ENCODE measurements around the gene FARSB.
"Not testable (repeated sequence)": the region's sequence is repeated elsewhere in the genome, so short reads cannot be mapped to it uniquely, and the experiment has no call there.

FARSB gene

DNA sequence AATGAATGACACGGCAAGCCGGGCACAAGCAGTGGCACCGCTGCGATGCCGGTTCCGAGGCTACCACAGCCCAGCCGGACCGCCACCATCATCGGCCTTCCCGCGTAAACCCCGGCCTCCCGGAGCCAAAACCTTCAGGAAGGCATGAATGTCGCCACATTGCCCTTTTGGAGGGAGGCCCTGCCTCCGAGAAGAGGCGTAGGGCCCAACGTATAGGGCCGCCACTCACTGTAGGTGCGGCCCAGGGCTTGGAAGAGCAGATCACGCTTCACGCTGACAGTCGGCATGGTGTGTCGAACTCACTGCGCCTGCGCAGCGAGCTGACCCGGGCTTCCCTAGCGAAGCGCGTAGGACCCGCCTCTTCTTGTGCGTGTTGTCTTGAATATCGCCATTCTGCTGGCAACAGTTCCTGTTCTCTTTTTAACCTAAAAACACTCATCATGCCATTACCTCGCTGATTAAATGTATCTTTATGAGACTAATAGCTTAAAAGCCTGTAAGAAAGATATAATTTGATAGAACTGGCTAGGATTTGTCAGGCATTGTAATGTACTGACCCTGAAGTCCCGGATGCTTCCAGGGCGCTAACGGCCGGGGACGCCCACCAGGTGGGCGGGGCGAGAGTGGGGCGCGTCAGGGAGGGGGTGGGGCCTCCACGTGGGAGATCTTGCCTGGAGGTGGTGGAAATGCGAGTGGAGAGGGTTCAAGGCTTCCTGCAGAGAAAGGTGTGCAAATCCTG lies at the start of gene FARSB:
TSS of gene FARSB (minus strand) at position 306 of the 739 bp plus-strand sequence. CDS start at position 287, 19 bp downstream.
- DNase-seq (ENCODE audit: low spot score), result peak; percentile 96

DNA sequence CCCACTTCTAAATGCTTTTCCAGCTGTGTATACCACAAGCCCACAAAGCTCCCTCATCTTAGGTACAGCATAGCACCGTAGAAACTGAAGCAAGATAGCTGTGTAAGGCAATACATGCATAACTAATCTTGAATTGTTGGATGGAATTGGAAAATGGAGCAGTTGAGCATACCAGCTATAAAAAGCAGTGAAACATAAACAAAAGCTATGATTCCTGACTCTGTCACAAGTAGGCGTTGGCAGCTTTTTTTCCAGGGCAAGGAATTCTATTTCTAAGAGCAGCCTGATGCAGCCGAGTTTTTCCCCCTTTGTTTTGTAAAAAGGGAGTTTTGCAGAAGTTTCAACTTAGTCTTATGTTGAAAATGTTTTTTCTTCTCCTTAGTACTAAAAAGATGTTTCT lies 48.0 kb upstream of the FARSB start:
- no peak for DNase-seq (ENCODE audit: low spot score)

DNA sequence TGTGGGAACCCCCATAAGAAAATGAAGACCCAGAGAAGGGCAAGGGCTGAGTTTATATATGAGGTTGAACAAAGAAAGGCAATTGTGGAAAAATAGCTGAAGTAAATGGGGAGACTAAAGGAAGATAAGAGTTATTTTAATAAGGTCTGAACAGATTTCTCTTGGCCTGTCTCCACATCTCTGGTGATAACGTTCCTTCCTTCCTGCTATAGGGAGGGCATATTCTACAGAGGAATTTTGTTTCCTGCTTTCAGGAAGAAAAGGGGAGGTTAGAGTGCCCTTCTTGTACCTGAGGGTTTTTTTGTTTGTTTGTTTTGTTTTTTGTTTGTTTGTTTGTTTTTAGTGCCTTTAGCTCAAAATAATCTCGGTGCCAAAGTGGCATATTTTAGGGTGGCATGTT lies 47.2 kb upstream of the FARSB start:
- DNase-seq (ENCODE audit: low spot score), result no peak

DNA sequence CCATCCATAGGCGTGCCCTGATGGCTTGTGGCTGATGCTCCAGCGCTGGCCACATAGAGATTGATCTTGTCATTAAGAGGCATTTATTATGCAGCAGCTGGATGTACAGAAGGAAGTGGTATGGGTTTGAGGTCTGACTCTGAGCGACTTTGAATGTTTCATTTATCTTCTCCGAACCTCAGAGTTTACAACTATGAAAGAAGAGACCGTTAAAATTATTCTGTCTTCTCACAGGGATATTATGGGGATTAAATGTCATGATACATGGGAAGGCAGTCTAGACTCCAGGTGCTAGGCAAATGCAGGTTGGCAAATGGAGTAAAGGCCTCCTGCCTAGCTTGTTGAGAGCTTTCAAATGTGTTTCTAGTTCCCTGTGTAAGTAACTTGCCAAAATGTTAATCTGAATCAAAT lies 45.8 kb upstream of the FARSB start:
- DNase-seq (ENCODE audit: low spot score), result no peak

DNA sequence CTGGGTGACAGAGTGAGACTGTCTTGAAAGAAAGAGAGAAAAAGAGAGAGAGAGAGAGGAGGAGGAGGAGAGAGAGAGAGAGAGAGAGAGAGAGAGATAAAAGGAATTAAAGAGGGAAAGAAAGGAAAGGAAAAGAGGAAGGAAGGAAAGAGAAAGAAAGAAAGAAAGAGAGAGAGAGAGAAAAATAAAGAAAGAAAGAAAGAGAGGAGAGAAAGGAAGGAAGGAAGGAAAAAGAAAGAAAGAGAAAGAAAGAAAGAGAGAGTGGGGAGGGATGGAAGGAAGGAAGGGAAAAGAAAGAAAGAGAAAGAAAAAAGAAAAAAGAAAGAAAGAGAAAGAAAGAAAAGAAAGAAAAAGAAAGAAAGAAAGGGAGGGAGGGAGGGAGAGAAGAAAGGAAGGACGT lies 45.3 kb upstream of the FARSB start:
- no peak for DNase-seq (ENCODE audit: low spot score)

DNA sequence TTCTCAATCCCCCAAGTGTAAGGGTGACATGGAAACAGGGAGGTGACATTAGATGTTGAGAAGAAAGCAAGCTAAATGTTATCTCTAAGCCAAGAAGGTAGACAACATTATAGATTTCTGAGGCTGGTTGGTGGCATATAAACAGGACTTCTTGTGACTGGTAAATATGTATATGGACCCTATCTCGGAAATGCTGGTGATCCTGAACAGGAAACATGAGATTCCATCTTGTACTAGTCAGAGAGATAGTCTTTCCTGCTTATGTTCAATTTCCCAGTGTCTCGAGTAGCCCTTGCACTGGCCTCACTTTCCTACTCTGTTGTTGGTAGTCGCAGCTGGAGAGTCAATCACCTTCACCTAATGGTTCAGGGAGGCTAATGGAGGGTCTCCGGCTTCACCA lies 42.4 kb upstream of the FARSB start:
- DNase-seq (ENCODE audit: low spot score), result no peak

DNA sequence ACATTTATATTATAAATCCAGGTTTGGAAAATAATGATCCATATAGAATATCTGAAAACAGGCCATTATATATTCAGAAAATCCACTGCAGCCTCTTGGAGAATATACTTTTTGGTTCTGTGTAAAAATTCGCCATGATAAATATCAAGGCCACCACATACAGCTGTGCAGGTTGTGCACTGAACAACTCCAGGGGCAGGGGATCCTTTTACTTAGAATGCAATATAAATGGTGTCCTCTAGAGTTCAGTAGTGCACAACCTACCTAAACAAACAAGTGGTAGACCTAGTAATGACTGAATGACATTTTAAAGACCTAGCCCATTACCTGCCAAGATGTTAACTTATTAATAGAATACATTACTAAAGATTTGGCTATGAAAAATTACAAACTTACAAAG lies 37.9 kb upstream of the FARSB start:
- DNase-seq (ENCODE audit: low spot score), result no peak

DNA sequence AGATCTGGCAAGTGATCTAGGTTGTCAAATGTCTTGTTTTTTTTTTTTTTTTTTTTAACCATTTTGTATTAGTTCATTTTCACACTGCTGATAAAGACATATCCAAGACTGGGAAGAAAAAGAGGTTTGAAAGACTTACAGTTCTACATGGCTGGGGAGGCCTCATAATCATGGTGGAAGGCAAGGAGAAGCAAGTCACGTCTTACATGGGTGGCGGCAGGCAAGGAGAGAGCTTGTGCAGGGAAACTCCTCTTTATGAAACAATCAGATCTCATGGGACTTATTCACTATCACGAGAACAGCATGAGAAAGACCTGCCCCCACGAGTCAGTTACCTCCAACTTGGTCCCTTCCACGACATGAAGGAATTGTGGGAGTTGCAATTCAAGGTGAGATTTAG lies 37.5 kb upstream of the FARSB start:
- not testable (repeated sequence) for DNase-seq (ENCODE audit: low spot score)

DNA sequence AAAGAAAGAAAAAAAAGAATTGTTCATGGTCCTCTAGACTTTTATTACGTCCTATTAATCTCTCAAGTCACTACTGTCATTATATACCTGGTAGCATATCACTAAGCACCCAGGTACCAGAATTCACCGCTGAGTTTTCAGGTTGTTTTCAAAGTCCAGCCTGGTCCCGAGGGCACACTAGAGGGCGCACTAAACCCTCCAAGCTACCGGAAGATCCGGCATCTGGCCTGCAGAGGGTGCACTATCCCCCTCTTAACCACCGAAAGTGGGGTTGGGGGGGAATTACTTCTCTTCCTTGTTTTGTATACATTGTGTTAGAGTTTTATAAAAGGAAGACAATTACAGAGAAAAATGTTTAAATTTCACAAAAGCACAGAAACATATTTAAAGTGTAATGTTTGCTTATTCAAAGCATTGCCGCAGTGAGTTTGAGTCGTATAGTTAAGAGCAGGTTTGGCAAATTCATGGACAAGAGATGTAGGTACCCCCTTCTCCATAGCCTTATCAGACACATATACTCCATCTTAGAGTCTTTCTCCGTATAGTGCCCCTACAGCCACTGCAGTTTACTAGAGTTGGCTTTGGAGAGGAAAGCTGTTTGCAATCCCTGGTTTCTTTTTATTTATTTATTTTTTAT lies 34.8 kb upstream of the FARSB start:
- DNase-seq (ENCODE audit: low spot score), result peak; percentile 71

DNA sequence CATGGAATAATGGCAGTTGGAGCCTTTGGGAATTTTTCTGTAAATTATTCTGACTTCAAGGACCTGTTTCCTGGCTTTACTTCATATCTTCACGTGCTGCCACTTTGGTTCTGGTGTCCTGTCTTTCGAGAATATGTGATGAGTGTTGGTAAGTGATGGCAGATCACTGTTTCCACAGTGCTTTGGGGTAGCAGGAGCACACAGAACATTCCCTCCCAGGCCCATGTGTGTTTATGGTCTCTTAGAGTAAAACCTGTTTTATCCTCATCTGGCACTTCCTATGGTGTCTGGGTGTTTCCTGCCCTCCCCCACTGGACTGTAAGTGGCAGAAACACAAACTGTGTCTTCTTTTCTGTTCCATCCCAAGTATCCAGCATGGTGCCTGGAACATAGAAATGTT lies 33.4 kb upstream of the FARSB start:
- no peak for DNase-seq (ENCODE audit: low spot score)

DNA sequence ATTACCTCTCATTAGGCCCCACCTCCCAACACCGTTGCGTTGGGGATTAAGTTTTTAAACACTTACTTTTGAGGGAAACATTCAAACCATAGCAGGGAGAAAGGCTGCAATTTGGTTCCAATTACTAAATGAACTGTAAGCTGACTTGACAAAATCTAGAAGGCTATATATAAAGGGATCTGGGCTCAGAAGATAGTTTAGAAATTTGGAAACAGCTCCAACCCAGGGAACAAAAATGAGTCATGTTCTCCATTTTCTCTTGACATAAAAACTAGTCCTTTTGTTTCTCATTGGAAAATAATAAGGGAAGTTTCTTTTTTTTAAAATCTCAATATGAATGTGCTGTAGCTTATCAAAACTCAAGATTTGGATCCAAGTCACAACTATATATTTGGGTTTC lies 33.0 kb upstream of the FARSB start:
- no peak for DNase-seq (ENCODE audit: low spot score)

DNA sequence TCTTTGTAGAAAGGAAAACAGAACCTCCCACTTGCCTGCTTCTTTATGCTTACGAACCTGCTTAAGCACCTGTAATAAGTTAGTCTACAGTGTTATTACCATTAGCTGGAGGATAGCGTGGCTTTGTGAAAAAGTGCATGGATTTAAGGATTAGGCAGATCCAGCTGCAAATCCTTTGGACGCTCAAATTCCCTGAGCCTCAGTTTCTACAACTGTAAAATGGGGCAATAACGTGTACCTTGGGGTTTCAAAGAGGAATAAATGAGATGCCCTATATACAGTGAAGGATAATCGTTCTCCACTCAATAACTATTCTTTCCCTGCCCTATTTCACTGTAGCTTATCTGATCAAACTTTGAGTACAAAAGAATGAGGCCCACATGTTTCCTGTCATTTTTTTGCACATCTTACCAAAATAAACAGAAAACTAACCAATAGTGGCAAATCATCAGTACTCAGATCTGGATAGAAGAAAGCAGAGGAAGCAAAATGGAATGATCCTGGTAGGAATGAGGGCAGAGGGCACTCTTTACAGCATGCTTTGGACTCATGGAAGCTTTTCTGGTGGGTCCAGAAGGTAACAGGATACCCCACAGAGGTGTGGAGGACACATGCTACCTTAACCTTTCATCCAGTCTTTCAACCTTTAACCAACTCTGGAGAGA lies 30.3 kb upstream of the FARSB start:
- no peak for DNase-seq (ENCODE audit: low spot score)

DNA sequence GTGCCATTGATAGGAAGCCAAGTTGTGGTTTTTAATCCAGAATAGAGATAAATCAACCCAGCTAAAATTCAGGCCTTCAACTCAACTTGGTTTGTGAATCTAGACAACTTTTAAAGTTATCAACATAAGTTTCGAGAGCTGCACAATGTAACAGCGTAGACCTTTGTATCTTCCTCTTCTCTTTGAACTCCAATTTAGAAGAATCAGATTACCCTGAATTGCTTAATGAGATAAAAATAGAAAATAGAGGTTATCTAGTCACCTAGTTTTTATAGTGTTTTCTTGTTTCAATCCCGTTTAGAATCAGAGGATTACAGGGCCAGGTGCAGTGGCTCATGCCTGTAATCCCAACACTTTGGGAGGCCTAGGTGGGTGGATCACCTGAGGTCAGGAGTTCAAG lies 27.9 kb upstream of the FARSB start:
- no peak for DNase-seq (ENCODE audit: low spot score)

DNA sequence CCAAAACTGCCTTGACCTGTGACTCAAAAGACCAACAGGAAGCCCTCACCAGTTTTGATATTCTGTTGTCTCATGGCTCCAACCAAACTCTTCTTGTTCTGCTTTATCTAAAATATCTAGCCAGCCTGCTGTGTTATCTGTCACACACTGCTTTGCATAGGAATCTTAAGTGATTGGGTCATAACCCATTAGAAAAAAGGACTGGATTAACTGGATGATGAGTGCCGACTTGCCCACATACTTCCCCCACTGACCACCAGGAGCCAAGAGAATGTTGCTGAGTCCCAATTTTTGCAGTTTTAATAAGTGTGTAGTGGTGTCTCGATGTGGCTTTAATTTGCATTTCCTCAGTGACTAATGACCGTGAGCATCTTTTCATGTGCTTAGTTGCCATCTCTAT lies 22.1 kb upstream of the FARSB start:
- no peak for DNase-seq (ENCODE audit: low spot score)

DNA sequence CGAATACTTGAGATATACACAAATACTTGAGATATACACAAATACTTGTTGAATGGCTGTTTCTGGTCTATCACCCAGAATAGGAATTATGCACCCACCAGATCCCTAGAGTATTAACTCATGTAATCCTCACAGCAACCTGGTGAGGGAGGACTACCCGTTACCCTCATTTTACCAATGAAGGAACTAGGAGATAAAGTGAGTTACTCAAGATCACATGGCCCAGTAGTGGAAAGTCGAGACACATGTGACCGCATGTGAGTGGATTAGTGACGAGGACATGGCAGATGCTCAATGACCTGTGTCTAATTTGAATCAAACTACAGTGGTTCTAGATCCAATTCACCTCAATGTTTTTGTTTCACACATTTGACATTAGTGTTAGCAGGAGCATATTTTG lies 18.0 kb upstream of the FARSB start:
- no peak for DNase-seq (ENCODE audit: low spot score)

DNA sequence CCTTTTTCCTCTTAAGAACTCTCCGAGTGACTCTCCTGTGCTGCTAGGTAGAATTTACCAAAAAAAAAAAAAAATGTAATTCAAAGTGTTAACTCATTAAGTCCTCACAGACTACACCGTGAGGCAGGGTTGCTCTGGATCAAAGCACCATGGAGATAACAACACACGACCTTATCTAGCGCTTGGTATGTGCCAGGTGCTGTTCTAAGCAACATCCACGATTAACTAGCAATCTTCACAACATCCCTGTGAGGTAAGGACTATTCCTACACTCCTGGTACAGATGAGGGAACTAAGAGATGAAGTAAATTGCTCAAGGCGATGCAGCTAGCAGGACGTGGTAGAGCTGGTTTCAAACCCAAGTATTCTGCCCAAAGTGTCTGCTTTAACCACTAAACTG lies 17.4 kb upstream of the FARSB start:
- no peak for DNase-seq (ENCODE audit: low spot score)

DNA sequence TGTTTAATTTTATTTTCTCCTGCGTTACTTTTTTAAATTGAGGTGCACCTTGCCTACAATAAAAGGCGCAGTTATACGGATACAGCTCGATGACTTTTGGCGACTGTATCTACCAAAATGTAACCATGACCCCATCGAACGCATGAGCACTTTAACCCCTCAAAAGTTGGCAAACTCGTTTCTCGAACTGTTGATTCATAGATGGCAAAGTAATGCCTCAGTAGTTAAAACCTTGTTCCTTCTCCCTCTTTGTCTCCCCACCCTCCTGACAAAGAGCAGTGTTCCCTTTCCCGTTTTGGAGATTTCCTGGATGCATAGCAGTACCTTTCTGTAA lies 16.1 kb upstream of the FARSB start:
- no peak for DNase-seq (ENCODE audit: low spot score)

DNA sequence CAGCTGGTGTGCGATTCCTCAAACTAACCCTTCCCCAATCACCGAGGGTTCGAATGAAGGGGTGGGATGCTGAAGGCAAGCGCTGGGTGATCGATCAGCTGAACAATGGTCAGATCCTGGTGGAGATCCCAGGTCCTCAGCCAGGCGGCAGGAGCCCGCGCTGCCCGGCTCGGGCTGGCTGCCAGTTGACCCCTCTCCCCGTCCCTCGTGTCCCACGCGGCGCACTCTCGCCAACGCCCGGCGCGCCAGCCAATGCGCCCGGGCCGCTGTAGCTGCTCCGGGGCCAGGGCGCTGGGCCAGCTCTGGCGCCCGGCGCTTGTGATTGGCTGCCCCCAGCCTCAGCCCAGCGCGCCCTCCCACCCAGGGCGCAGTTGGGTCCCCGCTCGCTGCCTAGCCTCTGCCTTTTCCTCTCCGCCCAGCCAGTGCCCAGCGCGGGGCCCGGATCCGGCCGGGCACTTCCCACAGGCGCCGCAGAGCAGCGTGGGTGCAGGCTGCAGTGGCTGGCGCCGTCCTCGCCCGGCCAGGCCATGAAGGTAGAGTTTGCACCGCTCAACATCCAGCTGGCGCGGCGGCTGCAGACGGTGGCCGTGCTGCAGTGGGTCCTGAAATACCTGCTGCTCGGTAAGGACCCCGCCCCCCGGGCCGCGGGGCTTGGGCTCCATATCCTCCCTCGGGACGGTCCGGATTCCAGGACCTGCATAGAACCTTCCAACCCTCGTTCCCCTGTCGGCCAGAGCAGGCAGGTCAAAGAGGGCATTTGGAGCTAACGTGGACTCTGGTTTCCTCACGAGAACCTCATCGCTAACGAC lies 15.6 kb upstream of the FARSB start, which contains the start of gene MOGAT1:
TSS of gene MOGAT1 (plus strand) at position 400 of the 809 bp plus-strand sequence. CDS start at position 528, 128 bp downstream.
- DNase-seq (ENCODE audit: low spot score), result no peak

DNA sequence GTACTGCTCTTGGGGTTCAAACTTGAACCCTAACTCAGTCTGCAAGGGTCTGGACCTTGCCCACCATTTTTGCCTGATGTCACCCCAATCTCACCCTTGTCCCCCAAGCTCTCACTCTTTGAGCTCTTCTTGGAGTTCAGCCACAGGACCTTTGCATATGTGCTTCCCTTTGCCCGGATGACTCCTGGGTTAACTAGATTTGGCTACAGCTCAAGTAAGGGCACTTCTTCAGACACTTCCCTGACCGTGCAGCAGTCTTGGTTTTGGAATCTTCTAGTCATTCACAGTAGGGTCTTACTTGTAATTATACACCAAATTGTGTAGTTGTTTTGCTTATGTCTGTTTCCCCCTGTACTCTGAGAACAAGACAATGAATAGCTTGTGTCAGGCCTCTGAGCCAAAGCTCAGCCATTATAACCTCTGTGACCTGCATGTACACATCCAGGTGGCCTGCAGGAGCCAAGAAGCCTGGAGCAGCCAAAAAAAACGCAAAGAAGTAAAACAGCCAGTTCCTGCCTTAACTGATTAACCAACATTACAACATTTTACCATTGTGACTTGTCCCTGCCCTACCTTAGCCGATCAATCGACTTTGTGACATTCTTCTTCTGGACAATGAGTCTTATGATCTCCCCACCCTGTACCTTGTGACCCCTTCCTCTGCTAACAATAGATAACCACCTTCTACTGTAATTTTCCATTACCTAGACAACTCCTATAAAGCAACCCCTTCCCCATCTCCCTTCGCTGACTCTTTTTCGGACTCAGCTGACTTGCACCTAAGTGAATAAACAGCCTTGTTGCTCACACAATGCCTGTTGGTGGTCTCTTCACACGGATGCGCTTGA lies 14.5 kb upstream of the FARSB start:
- no peak for DNase-seq (ENCODE audit: low spot score)

DNA sequence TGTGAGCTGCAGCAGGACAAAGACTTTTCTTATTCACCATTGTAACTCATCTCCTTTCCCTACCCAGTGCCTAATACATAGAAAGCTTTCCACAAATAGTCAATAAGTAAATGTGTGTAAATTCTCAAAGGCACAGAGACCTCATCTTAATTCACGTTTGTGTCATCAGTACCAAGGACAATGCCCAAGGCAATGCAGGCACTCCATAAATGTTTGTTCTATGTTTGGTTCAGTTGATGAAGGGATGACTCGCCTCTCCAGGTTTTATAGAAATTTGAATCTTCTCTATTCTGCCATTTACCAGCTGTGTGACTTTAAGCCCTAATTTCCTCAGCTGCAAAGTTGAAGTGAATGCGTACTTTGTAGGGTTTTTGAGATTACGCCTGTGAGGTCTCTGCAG lies 13.5 kb upstream of the FARSB start:
- DNase-seq (ENCODE audit: low spot score), result no peak

DNA sequence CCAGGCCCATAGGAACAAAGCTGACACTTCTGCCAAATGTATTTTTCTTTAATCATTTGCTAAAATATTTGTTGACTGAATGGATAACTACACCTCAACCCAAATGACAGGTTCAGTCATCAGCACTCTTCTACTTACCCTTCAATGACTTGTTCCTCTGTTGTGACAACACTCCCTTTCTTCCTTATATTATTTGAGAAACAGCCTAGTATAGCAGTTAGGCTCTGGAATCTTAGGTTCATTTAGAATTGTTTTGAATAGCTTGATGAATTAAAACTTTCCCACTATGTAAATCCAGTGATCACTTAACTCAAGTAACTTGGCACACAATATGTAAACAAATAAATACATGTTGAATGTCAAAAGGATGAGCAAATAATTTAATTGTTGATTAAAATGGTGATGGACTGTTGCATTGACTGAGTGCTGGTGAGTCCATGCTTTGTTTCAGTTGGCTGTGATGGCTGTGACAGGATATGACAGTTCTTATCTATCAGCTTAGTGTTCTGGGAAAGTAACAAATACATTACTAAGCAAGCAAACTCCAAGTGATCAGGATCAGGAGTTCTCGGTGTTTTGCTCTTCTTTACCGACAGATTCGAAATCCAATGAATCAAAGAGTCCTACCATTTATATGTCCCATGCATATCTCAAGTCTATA lies 12.7 kb upstream of the FARSB start:
- no peak for DNase-seq (ENCODE audit: low spot score)
